GM21447 (cell line): Measurements from ENCODE around the gene GTF2H4.
"Not testable (repeated sequence)": the region's sequence is repeated elsewhere in the genome, so short reads cannot be mapped to it uniquely, and the experiment has no call there.

Source experiments
- ATAC-seq: cut with Tn5 transposase; IDR thresholded peaks from one replicate; pipeline ENCODE4 v1.9.1; 2021; ENCODE audit not compliant: unreplicated experiment

GTF2H4 gene

GRCh38 chr6:30907758-30908591, at the start of gene GTF2H4:
GTF2H4 (plus strand) TSS chr6:30908207.
- ATAC-seq: peak; percentile 93

- not testable (repeated sequence) for ATAC-seq
Observed at GRCh38 chr6:30859726-30860125, 48.3 kb upstream of the GTF2H4 start.

- ATAC-seq: no peak
Observed at GRCh38 chr6:30861257-30862048, 46.6 kb upstream of the GTF2H4 start.

- no peak for ATAC-seq
Observed at GRCh38 chr6:30862156-30862875, 45.7 kb upstream of the GTF2H4 start.

GRCh38 chr6:30864325-30864724, 43.7 kb upstream of the GTF2H4 start:
- no peak for ATAC-seq

- ATAC-seq: not testable (repeated sequence)
Observed at GRCh38 chr6:30869241-30869749, 38.7 kb upstream of the GTF2H4 start.

- no peak for ATAC-seq
Observed at GRCh38 chr6:30870546-30870945, 37.5 kb upstream of the GTF2H4 start.

GRCh38 chr6:30871592-30872183, 36.3 kb upstream of the GTF2H4 start:
- no peak for ATAC-seq

- ATAC-seq: no peak
Observed at GRCh38 chr6:30873137-30873640, 34.8 kb upstream of the GTF2H4 start.

GRCh38 chr6:30873795-30874194, 34.2 kb upstream of the GTF2H4 start:
- ATAC-seq: not testable (repeated sequence)

GRCh38 chr6:30875244-30876038, 32.6 kb upstream of the GTF2H4 start:
- no peak for ATAC-seq

- ATAC-seq: no peak
Observed at GRCh38 chr6:30876039-30876730, 31.8 kb upstream of the GTF2H4 start.

GRCh38 chr6:30877419-30878262, 30.4 kb upstream of the GTF2H4 start:
- ATAC-seq: no peak

- ATAC-seq: no peak
Observed at GRCh38 chr6:30879684-30880427, 28.2 kb upstream of the GTF2H4 start.

GRCh38 chr6:30880698-30881252, 27.2 kb upstream of the GTF2H4 start:
- no peak for ATAC-seq

- ATAC-seq: no peak
Observed at GRCh38 chr6:30881392-30882203, 26.4 kb upstream of the GTF2H4 start.
